K562 (cell line): ENCODE results near the gene YPEL1. TPM values are rescaled to one million over a fixed set of nuclear protein-coding genes. Genes with fewer than 3 reads are reported as not detected.

ENCODE experiments used
- ATAC-seq: fragments of 200-7000 bp; cut with Tn5 transposase; 3 replicates; pipeline ENCODE4 v1.9.1; 2020; ENCODE audit warnings: moderate library complexity
- BruUV-seq: library from RNA; stranded (reverse); fragments of 400-500 nt; replicated peaks from 2 replicates; lab custom pipeline; 2021; lab: Mats Ljungman, UMichigan
- CTCF ChIA-PET: fragments of 300-600 bp; formaldehyde crosslinking; extraction: SDS; loops from one replicate; lab custom pipeline; 2021; ENCODE audit warnings: low intra/inter-chr PET ratio; lab: Yijun Ruan, JAX
- POLR2A ChIA-PET: fragments of 300-600, 350-650 bp; sonication (Branson Sonifier 250); formaldehyde crosslinking; extraction: SDS; loops from one replicate; lab custom pipeline; 2021; ENCODE audit warnings: antibody characterized with exemption, inconsistent platforms; lab: Yijun Ruan, JAX
- DNase-seq, 4 experiments: peaks; one replicate each; pipeline versions ENCODE4 v3.0.0 to v3.0.0-alpha.2; 2011 to 2018; ENCODE audit warnings: low spot score in 3 of 4, mixed read lengths in 3 of 4; ENCODE audit errors: extremely low read depth in 1 of 4
- FAIRE-seq: peaks from 2 replicates; lab custom pipeline; 2011; peaks lifted over from hg19 to GRCh38; lab: Jason Lieb, UNC
- H2AFZ ChIP-seq: 2 replicates; pipeline ENCODE4 v1.6.0; 2011; ENCODE audit warnings: low read depth, low read length, control low read depth, inconsistent platforms
- H3K27ac ChIP-seq: fragments of 200-600 bp; 3 replicates; pipeline ENCODE4 v1.8.0; 2011; ENCODE audit warnings: low read depth, mild to moderate bottlenecking, control low read depth, inconsistent platforms, low read length, moderate library complexity, mixed read lengths; ENCODE audit errors: extremely low read depth
- H3K27me3 ChIP-seq, 2 experiments: fragments of 300-600 bp in 1 of 2; 2 replicates in 1 of 2; 3 replicates in 1 of 2; pipeline versions ENCODE4 v1.6.0 to v1.8.0; 2011; ENCODE audit warnings: inconsistent platforms in 2 of 2, low read length in 2 of 2, mild to moderate bottlenecking in 1 of 2, mixed read lengths in 1 of 2, moderate library complexity in 1 of 2; ENCODE audit not compliant: control insufficient read depth in 2 of 2, insufficient read depth in 2 of 2
- H3K36me3 ChIP-seq: fragments of 300-600 bp; 3 replicates; pipeline ENCODE4 v1.8.0; 2011; ENCODE audit warnings: mild to moderate bottlenecking, low read length, inconsistent platforms; ENCODE audit not compliant: control insufficient read depth, insufficient read depth
- H3K4me1 ChIP-seq, 2 experiments: fragments of 200-600 bp in 1 of 2; replicated peaks in 1 of 2; 2 replicates in 1 of 2; 3 replicates in 1 of 2; pipeline versions ENCODE4 v1.5.1 to v1.8.0; 2011; ENCODE audit warnings: inconsistent platforms in 2 of 2, low read length in 2 of 2, mild to moderate bottlenecking in 1 of 2, mixed read lengths in 1 of 2, moderate library complexity in 1 of 2; ENCODE audit not compliant: control insufficient read depth in 2 of 2, insufficient read depth in 2 of 2
- H3K4me2 ChIP-seq: 2 replicates; pipeline ENCODE4 v1.6.1; 2011; ENCODE audit warnings: low read length, control low read depth, inconsistent platforms, mixed read lengths; ENCODE audit not compliant: insufficient read depth
- H3K4me3 ChIP-seq: fragments of 200-600 bp; sonication (generic), shearing (Covaris generic); 2 replicates; pipeline ENCODE4 v1.5.1; 2016; ENCODE audit warnings: control low read depth, inconsistent platforms
- H3K79me2 ChIP-seq: fragments of 200-600 bp; 3 replicates; pipeline ENCODE4 v1.8.0; 2011; ENCODE audit warnings: low read length, inconsistent platforms; ENCODE audit not compliant: control insufficient read depth, insufficient read depth
- H3K9ac ChIP-seq, 2 experiments: 2 replicates each; pipeline versions ENCODE4 v1.6.0 to v1.6.1; 2011; ENCODE audit warnings: low read depth in 2 of 2, low read length in 2 of 2, control low read depth in 1 of 2, inconsistent platforms in 1 of 2, mild to moderate bottlenecking in 1 of 2, mixed read lengths in 1 of 2; ENCODE audit not compliant: insufficient read depth in 1 of 2
- H3K9me1 ChIP-seq: one replicate; pipeline ENCODE4 v1.6.0; 2011; ENCODE audit warnings: inconsistent platforms, mild to moderate bottlenecking, low read length, moderate library complexity; ENCODE audit not compliant: control insufficient read depth, insufficient read depth
- H3K9me3 ChIP-seq: replicated peaks from 2 replicates; pipeline ENCODE4 v1.5.1; 2011; ENCODE audit warnings: low read depth, low read length, inconsistent platforms; ENCODE audit not compliant: control insufficient read depth, insufficient read depth
- H4K20me1 ChIP-seq: replicated peaks from 2 replicates; pipeline ENCODE4 v1.6.1; 2011; ENCODE audit warnings: low read length, inconsistent platforms, mixed read lengths; ENCODE audit not compliant: control insufficient read depth, insufficient read depth
- BMI1 ChIP-seq: fragments of 150-350 bp; IDR thresholded peaks from 2 replicates; pipeline ENCODE4 v1.6.1; 2014; ENCODE audit warnings: low read length
- BRF1 ChIP-seq: IDR thresholded peaks from 3 replicates; pipeline ENCODE4 v1.6.1; 2011; ENCODE audit warnings: borderline replicate concordance, mild to moderate bottlenecking; ENCODE audit not compliant: insufficient read length; ENCODE audit errors: extremely low read depth
- EP300 ChIP-seq: IDR thresholded peaks from 2 replicates; pipeline ENCODE4 v1.6.1; 2012; ENCODE audit warnings: low read length, improper control_type of control experiment
- HCFC1 ChIP-seq: IDR thresholded peaks from 2 replicates; pipeline ENCODE4 v1.6.1; 2012; ENCODE audit warnings: low read depth, low read length, improper control_type of control experiment
- SRSF3 ChIP-seq: fragments of 200-400 bp; formaldehyde crosslinking; IDR thresholded peaks from 2 replicates; pipeline ENCODE4 v1.6.1; 2016; ENCODE audit warnings: mild to moderate bottlenecking, low read length, moderate library complexity; ENCODE audit not compliant: insufficient read depth
- TEAD2 ChIP-seq: fragments of 450-650 bp; IDR thresholded peaks from 2 replicates; pipeline ENCODE4 v1.6.1; 2016; ENCODE audit warnings: missing genetic modification characterization, control low read depth, missing compliant biosample characterization
- THRAP3 ChIP-seq: fragments of 450-650 bp; IDR thresholded peaks from 2 replicates; pipeline ENCODE4 v1.6.1; 2016; ENCODE audit warnings: mild to moderate bottlenecking, inconsistent platforms, borderline replicate concordance
- UBTF ChIP-seq, 2 experiments: IDR thresholded peaks; 2 replicates each; pipeline ENCODE4 v1.6.1; 2012; ENCODE audit warnings: improper control_type of control experiment in 2 of 2, low read depth in 2 of 2, low read length in 2 of 2, borderline replicate concordance in 1 of 2
- ZFP36 ChIP-seq: fragments of 150-350 bp; IDR thresholded peaks from 2 replicates; pipeline ENCODE4 v1.6.1; 2018; ENCODE audit warnings: low read length, low read depth; ENCODE audit not compliant: partially characterized antibody
- ZNF232 ChIP-seq: sonication (generic); formaldehyde crosslinking; IDR thresholded peaks from 2 replicates; pipeline ENCODE4 v1.8.0; 2022; ENCODE audit warnings: mild to moderate bottlenecking, missing genetic modification reagents
- ZNF583 ChIP-seq: fragments of 250-450 bp; sonication (Bioruptor Pico); IDR thresholded peaks from 2 replicates; pipeline ENCODE4 v1.4.0; 2020
- ZNF584 ChIP-seq: fragments of 200-800 bp; sonication (Bioruptor generic); IDR thresholded peaks from 2 replicates; pipeline ENCODE4 v1.6.1; 2016; ENCODE audit warnings: low read depth, mild to moderate bottlenecking, missing genetic modification characterization, missing compliant biosample characterization
- WGBS: fragments of 100-300 bp; shearing (Covaris generic); methylation state at CpG from one replicate; pipeline ENCODE4 v1.1.6; 2016; ENCODE audit warnings: low coverage, mixed read lengths; ENCODE audit not compliant: insufficient coverage; ENCODE audit errors: missing lambda C conversion rate; 5-methylcytosine and 5-hydroxymethylcytosine counted together
- in situ Hi-C: fragments of 300-500 bp; cut with MboI; formaldehyde crosslinking; loops from 4 replicates; pipeline ENCODE4 v1.15.0; 2018; ENCODE audit warnings: inconsistent platforms, mixed read lengths
- intact Hi-C: fragments of 100-400 bp; cut with micrococcal nuclease; formaldehyde crosslinking; loops from 2 replicates; pipeline ENCODE4 v1.14.2; 2022
- polyA plus RNA-seq, 8 experiments: library from polyadenylated mRNA; depleted of rRNA in 4 of 8; stranded (reverse) in 5 of 8; unstranded in 3 of 8; fragments of >200 nt; fragmentation: Nextera tagmentation in 2 of 8; fragmentation: Illumina TruSeq in 1 of 8; extraction: Ambion mirVana in 2 of 8; extraction: Trizol in 1 of 8; gene quantifications; 2 replicates each; pipeline versions ENCODE4 v1.2.1 to v1.2.3, GENCODE V29; 2011 to 2014; ENCODE audit warnings: inconsistent platforms in 1 of 8, missing spikeins in 1 of 8
- total RNA-seq, 7 experiments: library from RNA; depleted of rRNA in 6 of 7; stranded (reverse); fragments of >200 nt in 6 of 7; fragmentation: Illumina TruSeq in 2 of 7; extraction: Trizol in 2 of 7; gene quantifications; 2 replicates each; pipeline versions ENCODE4 v1.2.1 to v1.2.3, GENCODE V29; 2011 to 2021; ENCODE audit warnings: low replicate concordance in 1 of 7
- TF ChIP-seq, protein P1 (sequence below): fragments of 250-450 bp; sonication (Bioruptor Pico); IDR thresholded peaks from 2 replicates; pipeline ENCODE4 v1.5.0; 2021
- TF ChIP-seq, protein P2 (sequence below): fragments of 150-350 bp; conservative IDR thresholded peaks from 2 replicates; pipeline ENCODE4 v1.6.1; 2014; ENCODE audit warnings: low read length
- TF ChIP-seq, protein P3 (sequence below): fragments of 450-650 bp; conservative IDR thresholded peaks from 2 replicates; pipeline ENCODE4 v1.6.1; 2016; ENCODE audit warnings: missing genetic modification characterization, low read depth, mild to moderate bottlenecking, missing compliant biosample characterization, moderate library complexity

The YPEL1 gene
- total and polyA plus RNA-seq, 9 of the 15 experiments (the other 6 are each of a cell fraction or from before 2014, with no cell fraction given), result 0.07 to 2.2 (median 0.46) TPM

DNA sequence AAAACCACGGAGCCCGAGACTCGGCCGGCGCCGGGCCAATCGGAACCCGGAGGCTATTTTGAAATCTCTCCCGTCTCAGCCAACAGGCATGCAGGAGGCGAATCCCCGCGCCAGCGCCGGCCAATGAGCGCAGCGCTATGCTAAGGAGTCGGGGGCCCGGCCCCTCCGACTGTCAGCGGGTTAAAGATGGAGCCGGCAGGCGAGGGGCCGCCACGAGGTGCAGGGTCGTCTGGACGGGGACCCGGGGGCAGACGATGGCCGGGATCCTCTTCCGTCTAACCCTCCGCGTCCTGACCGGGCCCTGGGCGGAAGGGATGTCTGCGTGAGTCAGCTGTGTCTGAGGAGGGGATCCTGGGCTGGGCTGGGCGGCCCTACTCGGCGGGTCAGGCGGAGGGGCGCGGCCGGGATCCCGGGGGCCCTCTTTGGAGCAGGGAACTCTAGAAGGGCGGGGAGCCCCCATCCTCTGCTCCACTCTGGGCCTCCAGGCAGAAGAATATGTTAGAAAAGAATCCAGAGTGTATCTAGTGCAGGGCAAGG is 83.5 kb downstream of the YPEL1 start:
- WGBS, result under 1% methylated on average over 44 of the region's 44 CpGs
- FAIRE-seq, result peak; percentile 90
- H3K27ac ChIP-seq, result peak overlapping the region; percentile 69
- TF ChIP-seq, protein P1, sequence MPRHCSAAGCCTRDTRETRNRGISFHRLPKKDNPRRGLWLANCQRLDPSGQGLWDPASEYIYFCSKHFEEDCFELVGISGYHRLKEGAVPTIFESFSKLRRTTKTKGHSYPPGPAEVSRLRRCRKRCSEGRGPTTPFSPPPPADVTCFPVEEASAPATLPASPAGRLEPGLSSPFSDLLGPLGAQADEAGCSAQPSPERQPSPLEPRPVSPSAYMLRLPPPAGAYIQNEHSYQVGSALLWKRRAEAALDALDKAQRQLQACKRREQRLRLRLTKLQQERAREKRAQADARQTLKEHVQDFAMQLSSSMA, result no peak
- TF ChIP-seq ZNF584 (CRISPR knock-in tag), result no peak
- TF ChIP-seq BMI1, result peak; percentile 9; the same call in 1 of the 2 replicates
- no peak for TF ChIP-seq BRF1
- TF ChIP-seq EP300, result peak; percentile 33; the same call in 1 of the 2 replicates
- TF ChIP-seq ZNF232 (CRISPR knock-in tag), result no peak
- no peak for TF ChIP-seq TEAD2 (tag)
- TF ChIP-seq, protein P2, sequence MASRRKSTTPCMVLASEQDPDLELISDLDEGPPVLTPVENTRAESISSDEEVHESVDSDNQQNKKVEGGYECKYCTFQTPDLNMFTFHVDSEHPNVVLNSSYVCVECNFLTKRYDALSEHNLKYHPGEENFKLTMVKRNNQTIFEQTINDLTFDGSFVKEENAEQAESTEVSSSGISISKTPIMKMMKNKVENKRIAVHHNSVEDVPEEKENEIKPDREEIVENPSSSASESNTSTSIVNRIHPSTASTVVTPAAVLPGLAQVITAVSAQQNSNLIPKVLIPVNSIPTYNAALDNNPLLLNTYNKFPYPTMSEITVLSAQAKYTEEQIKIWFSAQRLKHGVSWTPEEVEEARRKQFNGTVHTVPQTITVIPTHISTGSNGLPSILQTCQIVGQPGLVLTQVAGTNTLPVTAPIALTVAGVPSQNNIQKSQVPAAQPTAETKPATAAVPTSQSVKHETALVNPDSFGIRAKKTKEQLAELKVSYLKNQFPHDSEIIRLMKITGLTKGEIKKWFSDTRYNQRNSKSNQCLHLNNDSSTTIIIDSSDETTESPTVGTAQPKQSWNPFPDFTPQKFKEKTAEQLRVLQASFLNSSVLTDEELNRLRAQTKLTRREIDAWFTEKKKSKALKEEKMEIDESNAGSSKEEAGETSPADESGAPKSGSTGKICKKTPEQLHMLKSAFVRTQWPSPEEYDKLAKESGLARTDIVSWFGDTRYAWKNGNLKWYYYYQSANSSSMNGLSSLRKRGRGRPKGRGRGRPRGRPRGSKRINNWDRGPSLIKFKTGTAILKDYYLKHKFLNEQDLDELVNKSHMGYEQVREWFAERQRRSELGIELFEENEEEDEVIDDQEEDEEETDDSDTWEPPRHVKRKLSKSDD, result peak; percentile 92; the same call in 1 of the 2 replicates
- no peak for TF ChIP-seq ZNF583 (CRISPR knock-in tag)
- peak; percentile 46; the same call in 1 of the 2 replicates for TF ChIP-seq HCFC1
- TF ChIP-seq, protein P3, sequence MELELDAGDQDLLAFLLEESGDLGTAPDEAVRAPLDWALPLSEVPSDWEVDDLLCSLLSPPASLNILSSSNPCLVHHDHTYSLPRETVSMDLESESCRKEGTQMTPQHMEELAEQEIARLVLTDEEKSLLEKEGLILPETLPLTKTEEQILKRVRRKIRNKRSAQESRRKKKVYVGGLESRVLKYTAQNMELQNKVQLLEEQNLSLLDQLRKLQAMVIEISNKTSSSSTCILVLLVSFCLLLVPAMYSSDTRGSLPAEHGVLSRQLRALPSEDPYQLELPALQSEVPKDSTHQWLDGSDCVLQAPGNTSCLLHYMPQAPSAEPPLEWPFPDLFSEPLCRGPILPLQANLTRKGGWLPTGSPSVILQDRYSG (tag), result no peak
- peak; percentile 43 for TF ChIP-seq ZFP36
- no peak for TF ChIP-seq UBTF (IDR thresholded peaks at IDR 0.05; ENCODE audit: borderline replicate concordance in 1 of 2, low read depth in 2 of 2, low read length in 2 of 2)
- no peak for TF ChIP-seq THRAP3
- TF ChIP-seq SRSF3, result no peak

More for the DNA sequence above, 83.5 kb downstream of the YPEL1 start:
- Histone ChIP-seq H3K36me3 (peaks cover 50% of the 10 kb centered on the region), H3K9me1 (peaks cover 13% of the 10 kb centered on the region), H3K79me2 (peaks cover 18% of the 10 kb centered on the region), H3K9ac (peak overlapping the region; percentile 75 to 91), H3K9me3 (no peaks in the 10 kb centered on the region), H3K27me3 (no peaks in the 10 kb centered on the region), H4K20me1 (peaks cover 8% of the 10 kb centered on the region), H3K4me2 (peak overlapping the region; percentile 85), H2AFZ (peak overlapping the region; percentile 81), H3K4me3 (peak overlapping the region; percentile 47), H3K4me1 (peaks cover 35 to 42% of the 10 kb centered on the region in 2 experiments)
- DNase-seq (peak; percentile 100), ATAC-seq (peak; percentile 94)
- ChIA-PET CTCF (interaction anchor here (1.2 kb wide), 1 partner anchor 286 kb away, joined by 5 read pairs; no protein-coding TSS in a partner anchor), POLR2A (interaction anchor here (0.5 to 75.5 kb wide), 20 partner anchors 7 to 1107 kb away, joined by 3 to 4622 read pairs (median 4); partner anchors contain the start of genes CCDC116, PPIL2, SDF2L1 and YDJC)
- intact Hi-C loops (loop anchor here (1.0 to 10.0 kb wide), 3 partner anchors 14 to 797 kb away; partner anchors contain the start of genes CCDC116, PI4KA, PPIL2 and SNAP29), in situ Hi-C loops (loop anchor here (25.0 kb wide), 1 partner anchor 1315 kb away; no protein-coding TSS in a partner anchor)
- no TSS peak for BruUV-seq
